ENCODE results near the gene EPHB2.

EPHB2 gene

DNA sequence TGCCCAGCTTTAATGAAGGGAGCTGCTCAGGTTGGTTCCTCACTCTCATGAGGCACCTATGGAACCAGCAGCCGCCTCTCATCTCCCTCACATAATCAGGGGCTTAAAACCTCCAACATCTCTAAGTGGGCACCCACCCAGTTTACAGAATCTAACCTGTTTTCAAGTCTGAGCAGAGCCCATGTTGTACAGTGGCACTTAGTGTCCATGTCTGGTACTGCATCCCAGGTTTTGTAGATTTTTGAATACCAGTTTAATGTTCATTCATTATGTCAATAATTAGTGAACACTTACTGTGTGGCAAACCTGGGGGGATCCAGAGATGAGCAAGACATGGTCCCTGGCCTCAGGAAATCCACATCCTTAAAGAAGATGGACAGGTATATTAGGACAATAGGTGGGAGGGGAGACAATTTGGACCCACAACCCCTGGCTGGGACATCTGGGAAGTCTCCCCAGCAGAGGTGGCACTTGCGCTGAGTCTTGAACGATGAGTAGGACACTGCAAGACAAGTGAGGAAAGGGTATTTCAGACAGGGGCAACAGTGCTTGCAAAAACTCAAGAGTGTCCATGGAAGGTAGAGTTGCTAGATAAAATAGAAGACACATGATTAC is 178.7 kb downstream of the EPHB2 start:
- peak in 1 of 2 donors; percentile 2 for DNase-seq

DNA sequence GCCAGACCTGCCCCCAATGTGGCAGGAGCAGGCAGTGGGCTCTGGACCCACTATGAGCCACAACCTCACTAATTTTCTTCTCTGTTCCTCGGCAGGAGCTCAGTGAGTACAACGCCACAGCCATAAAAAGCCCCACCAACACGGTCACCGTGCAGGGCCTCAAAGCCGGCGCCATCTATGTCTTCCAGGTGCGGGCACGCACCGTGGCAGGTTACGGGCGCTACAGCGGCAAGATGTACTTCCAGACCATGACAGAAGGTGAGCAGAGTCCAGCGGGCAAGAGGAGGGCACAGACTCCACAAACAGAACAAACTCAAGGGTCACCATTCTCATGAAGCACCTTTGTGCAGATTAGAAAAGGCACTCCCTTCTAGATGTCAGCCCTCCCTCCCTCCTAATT is 182.2 kb downstream of the EPHB2 start:
- DNase-seq = peak in 1 of 2 donors; percentile 30

DNA sequence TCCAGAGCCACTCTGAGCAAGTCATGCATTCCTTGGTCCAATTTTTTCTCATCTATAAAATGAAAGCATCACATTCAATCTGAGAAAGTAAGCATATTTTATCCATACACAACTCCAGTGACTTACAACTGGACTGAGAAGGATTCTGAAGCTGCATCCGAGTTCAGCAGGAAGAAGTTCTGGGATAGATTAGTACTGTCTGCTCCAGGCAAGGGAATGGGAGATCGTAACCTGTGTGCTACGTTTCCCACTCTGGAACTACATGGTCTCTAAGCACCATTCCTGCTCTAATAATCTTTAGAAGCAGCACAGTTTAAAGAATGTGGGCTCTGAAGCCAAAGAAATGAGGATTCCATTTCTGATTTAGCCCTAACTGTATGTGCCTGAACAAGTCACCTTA is 182.7 kb downstream of the EPHB2 start:
- no peak for DNase-seq

- DNase-seq = no peak
These were observed 184.7 kb downstream of the EPHB2 start for GRCh38 chr1:22895357-22895756.

DNA sequence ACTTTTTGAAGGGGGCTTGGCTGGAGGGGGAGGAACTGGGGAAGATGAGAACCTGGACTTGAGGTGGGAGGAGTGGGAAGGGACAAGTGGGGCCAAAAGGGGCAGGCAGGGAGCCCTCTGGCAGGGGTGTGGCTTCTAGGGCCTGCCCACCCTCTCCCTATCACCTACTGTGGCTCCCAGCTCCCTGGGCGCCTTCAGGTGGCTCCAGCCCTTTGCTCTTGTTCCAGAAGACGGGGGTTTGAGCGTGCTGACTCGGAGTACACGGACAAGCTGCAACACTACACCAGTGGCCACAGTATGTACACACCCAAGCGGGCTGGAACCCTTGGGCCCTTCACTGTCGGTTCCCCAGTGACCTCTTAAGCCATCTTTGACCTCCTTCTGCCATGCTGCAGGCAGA is 185.5 kb downstream of the EPHB2 start:
- DNase-seq = no peak

DNA sequence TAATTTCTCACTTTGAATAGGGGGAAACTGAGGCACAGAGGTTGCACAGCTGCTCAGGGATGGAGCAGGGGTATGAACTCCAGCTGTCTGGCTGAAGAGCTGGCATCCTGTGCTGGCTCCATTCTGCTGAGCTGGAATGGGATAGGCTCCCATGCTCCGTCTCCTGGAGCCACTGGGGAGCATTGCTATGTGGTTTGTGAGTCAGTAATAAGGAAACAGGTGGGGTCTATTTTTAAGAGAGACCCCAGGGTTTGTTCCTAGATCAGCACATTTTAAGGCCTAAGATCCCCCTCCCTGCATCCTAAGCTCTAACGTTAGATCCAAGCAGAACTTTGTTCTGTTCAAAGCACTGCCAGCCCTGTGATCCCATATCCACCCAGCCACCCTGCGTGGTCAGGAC is 189.8 kb downstream of the EPHB2 start:
- DNase-seq = no peak

DNA sequence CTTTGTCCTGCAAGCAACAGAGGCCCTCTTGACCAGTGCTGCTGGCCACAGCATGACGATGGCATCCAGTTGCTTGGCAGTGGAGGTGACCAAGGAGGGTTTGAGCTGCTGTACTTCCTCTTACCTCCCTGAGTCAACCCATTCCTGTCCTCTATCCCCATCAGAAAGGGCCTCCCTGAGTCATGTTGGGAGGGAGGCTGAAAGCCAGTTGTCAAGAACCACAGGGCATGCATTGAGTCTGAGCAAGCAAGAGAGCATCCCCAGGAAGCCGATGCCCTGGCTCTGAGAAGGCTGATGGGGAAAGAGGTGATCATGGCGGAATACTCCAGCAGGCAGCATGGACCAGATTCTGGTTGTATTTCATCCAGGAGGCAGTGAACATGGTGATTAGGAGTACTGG is 192.5 kb downstream of the EPHB2 start:
- no peak for DNase-seq

GRCh38 chr1:22906968-22907367 is 196.3 kb downstream of the EPHB2 start:
- no peak for DNase-seq

DNA sequence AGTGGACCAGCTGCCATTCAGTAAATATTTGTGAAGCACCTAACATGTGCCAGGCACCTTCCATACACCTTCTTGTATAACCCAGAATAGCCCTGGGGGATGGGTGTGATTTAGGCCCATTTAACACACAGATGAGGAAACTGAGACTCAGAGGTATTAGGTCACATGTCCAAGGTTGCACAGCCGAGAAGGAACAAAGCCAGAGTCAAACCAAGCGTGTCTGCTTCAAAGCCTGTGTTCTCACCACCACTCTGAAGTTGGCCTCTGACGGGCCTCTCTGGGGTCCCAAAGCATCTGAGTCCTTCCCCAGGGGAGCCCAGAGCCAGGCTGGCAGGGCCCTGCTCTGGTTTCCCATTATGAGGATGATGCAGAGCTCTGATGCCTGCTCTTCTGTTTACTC is 196.9 kb downstream of the EPHB2 start:
- DNase-seq = no peak

GRCh38 chr1:22908880-22909426 is 198.3 kb downstream of the EPHB2 start:
- no peak for DNase-seq

DNA sequence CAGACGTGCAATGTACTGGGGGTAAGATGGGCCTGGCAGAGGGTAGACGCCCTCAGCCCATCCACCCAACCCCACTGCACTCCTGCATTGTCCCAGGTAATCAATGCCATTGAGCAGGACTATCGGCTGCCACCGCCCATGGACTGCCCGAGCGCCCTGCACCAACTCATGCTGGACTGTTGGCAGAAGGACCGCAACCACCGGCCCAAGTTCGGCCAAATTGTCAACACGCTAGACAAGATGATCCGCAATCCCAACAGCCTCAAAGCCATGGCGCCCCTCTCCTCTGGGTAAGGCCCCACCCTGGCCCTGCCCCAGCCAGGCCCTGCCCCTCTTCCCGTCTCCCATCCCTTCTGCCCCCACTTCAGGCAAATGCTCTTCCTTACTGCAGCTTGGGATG is 199.6 kb downstream of the EPHB2 start:
- DNase-seq = no peak

GRCh38 chr1:22910986-22911651 is 200.5 kb downstream of the EPHB2 start:
- DNase-seq = no peak

GRCh38 chr1:22912311-22912710 is 201.7 kb downstream of the EPHB2 start:
- DNase-seq = no peak

- no peak for DNase-seq
These were observed 202.9 kb downstream of the EPHB2 start for GRCh38 chr1:22913421-22914141.

- DNase-seq = no peak
These were observed 203.5 kb downstream of the EPHB2 start for GRCh38 chr1:22914156-22914555.

- no peak for DNase-seq
These were observed 204.1 kb downstream of the EPHB2 start for GRCh38 chr1:22914633-22915217.

DNA sequence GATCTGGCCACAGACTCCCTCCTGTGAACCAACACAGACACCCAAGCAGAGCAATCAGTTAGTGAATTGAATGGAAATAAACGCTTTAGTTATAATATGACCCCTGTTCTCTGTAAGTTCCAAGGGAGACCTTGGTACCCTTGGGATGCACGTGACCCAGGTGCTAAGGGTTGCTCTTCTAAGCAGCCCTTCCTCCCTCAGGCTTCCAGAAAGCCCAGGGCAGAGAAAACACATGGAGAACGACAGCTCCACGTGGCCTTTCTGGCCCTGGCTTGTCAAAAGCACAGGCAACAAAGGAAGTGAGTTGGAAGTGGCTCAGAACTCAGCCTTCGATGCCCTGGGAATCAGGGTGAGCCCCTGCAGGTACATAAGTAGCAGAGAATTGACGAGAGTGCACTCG is 204.6 kb downstream of the EPHB2 start:
- no peak for DNase-seq

DNA sequence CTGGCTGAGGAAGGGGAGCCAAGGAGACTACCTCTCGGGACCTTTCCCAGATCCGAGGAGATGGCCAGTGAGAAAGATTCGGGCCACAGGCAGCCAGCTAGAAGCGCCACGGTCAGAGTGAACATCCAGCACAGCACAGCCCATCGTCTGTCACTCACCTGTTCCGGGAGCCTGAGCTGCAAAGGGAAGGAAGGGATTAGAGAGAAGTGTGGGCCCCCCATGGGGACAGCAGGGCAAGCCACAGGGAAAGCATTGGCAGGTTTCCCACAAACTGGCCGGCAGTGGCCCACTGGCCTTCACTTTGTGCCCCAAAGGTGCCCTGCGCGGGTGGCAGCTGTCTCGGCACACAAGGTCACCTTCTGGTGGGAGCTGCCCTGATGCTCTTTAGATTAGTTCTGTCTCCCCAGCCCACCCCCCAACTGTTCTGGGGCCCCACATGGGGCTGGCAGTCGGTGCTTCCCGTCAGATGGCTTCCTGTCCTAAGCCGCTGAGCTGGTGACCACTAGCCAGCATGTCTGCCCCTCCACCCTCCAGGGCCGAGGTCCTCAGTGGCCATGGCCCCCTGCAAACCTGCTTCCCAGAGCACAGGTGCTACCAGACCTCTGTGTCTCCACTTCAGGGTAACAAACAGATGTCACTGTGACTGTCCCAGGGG is 205.3 kb downstream of the EPHB2 start:
- no peak for DNase-seq

DNA sequence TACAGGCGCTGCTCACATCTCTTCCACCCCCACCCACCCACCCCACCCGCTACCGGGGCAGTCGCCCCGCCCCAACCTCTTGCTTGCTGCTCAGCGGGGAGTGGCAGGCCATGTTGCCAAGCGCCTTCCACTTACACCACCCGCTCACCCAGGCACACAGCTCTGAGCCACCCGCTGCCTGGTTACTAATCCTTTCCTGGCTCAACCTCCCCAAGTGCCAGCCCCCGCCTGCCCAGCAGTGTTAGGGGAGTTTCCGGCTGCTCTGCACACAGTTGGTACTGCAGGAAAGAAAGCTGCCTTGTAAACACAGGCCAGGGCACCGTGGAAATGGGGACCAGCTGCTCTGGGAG is 205.8 kb downstream of the EPHB2 start:
- peak in 1 of 2 donors; percentile 24 for DNase-seq

DNA sequence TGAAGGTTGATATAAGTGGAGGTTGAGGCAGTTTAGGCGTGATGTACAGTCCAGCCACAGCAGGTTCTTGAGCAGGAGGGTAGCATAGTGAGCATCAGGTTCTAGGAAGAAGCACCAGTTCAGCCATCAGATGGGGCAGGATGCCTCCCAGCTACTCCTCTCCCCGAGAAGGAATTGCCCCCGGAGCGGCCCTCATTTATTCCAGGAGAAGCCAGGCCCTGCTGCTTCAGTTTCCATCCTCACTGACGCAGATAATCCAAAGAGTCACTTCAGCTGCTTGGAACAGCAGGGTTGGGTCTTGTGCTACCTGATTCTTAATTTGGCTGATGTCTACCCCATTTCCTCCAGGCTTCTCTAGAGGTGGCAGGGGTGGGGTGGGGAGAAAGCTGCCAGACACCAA is 207.3 kb downstream of the EPHB2 start:
- DNase-seq = no peak

DNA sequence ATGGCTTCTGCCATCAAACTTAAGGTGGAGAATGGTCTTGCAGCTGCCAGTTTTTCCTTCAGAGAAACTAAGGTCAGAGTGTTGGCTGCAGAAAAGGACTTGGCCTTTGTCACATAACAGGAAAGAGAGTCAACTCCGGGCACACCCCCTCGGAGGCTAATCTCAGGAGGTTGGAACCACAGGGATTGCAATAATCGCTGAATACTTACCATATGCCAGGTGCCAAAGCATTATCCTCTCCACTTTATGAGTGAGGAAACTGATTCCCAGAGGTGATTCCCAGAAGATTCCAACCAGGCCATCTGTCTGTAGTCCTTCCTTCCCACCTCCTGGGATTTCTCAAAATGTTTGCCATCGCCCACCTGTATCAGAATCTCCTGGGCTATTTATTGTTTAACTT is 208.0 kb downstream of the EPHB2 start:
- no peak for DNase-seq

DNA sequence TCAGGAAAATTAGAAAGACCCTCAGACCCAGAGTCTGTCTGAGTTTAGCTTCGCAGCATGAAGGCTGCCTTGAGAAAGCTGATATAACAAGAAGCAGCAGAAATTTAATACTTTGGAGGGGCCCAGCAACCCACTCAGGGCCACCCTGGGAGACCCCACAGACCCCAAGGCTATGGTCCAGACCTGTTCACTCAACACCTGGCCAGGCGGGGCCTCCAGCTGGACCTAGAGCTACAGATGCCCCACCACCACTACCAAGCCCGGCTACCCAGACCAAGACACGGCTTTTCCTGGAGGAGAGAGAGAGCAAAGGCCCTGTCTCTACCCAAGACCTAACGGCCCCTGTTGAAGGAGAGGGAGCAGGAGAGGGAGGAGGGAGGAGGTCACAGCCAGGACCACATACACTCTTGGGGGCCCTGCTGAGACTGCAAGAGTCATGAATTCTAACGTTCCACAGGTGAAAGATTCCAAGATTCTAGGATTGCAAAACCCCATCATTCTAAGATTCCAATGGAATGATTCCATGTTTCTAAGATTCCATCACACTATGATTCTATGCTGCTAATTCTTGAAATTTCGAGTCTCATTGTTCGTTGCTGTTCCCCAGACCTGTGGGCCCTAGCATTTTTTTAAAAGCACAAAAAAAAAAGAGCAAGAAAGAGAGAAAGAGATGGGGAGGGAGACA is 208.8 kb downstream of the EPHB2 start:
- DNase-seq = no peak

All from hippocampal formation (tissue), 2 donors.